Panc1 (cell line): Measurements from ENCODE around the gene HHAT. TPM values are rescaled to one million over a fixed set of nuclear protein-coding genes. Genes with fewer than 3 reads are reported as not detected.

ENCODE experiments used
- ATAC-seq: fragments of 200-7000 bp; cut with Tn5 transposase; 2 replicates; pipeline ENCODE4 v1.9.1; 2020; ENCODE audit warnings: mild to moderate bottlenecking, moderate library complexity
- BruUV-seq: library from RNA; stranded (reverse); fragments of 400-500 nt; replicated peaks from 2 replicates; lab custom pipeline; 2021; lab: Mats Ljungman, UMichigan
- CTCF ChIA-PET: fragments of 300-600 bp; sonication (Branson Sonifier 250); formaldehyde crosslinking; loops from one replicate; lab custom pipeline; 2022; ENCODE audit warnings: antibody characterized with exemption; lab: Charles Lee
- POLR2A ChIA-PET: fragments of 300-600 bp; sonication (Branson Sonifier 250); formaldehyde crosslinking; loops from one replicate; lab custom pipeline; 2022; ENCODE audit warnings: antibody characterized with exemption; lab: Charles Lee
- DNase-seq: peaks from one replicate; pipeline ENCODE4 v3.0.0-alpha.2; 2010; ENCODE audit warnings: low read depth, low spot score
- H3K27ac ChIP-seq: 2 replicates; pipeline ENCODE4 v1.5.1; 2011; ENCODE audit warnings: mild to moderate bottlenecking, low read length, inconsistent platforms
- H3K27me3 ChIP-seq: fragments of 200-500 bp; sonication (Bioruptor generic); 2 replicates; pipeline ENCODE4 v1.6.0; 2014; ENCODE audit warnings: low read length, inconsistent platforms; ENCODE audit not compliant: control insufficient read depth, insufficient read depth
- H3K36me3 ChIP-seq: fragments of 200-500 bp; sonication (Bioruptor generic); 2 replicates; pipeline ENCODE4 v1.5.1; 2014; ENCODE audit warnings: inconsistent platforms, mild to moderate bottlenecking, low read length, moderate library complexity; ENCODE audit not compliant: control insufficient read depth, insufficient read depth
- H3K4me1 ChIP-seq: 2 replicates; pipeline ENCODE4 v1.5.1; 2011; ENCODE audit warnings: inconsistent platforms, mild to moderate bottlenecking, low read length, moderate library complexity; ENCODE audit not compliant: control insufficient read depth, insufficient read depth
- H3K4me3 ChIP-seq, 2 experiments: 2 replicates each; pipeline ENCODE4 v1.5.1; 2011 to 2012; ENCODE audit warnings: low read depth in 2 of 2, low read length in 2 of 2, mild to moderate bottlenecking in 2 of 2, inconsistent platforms in 1 of 2, moderate library complexity in 1 of 2
- H3K9me3 ChIP-seq: fragments of 200-500 bp; sonication (Bioruptor generic); 2 replicates; pipeline ENCODE4 v1.5.1; 2014; ENCODE audit warnings: low read depth, mild to moderate bottlenecking, inconsistent platforms, low read length, moderate library complexity; ENCODE audit not compliant: control insufficient read depth, insufficient read depth
- POLR2AphosphoS5 ChIP-seq: IDR thresholded peaks from 2 replicates; pipeline ENCODE4 v1.6.1; 2012; ENCODE audit warnings: mild to moderate bottlenecking, low read depth, low read length, moderate library complexity
- SIN3A ChIP-seq: IDR thresholded peaks from 2 replicates; pipeline ENCODE4 v1.6.1; 2012; ENCODE audit warnings: low read depth, mild to moderate bottlenecking, low read length, moderate library complexity, borderline replicate concordance; ENCODE audit not compliant: insufficient read depth
- TCF7L2 ChIP-seq: IDR thresholded peaks from 2 replicates; pipeline ENCODE4 v1.6.1; 2011; ENCODE audit warnings: mild to moderate bottlenecking, low read depth, low read length, inconsistent platforms
- in situ Hi-C: cut with HindIII; loops from 2 replicates; pipeline ENCODE4 v1.10.0; 2016; ENCODE audit warnings: low sequenced_read_pairs, low pct_unique_long_range_greater_than_20kb
- intact Hi-C: fragments of 100-400 bp; cut with micrococcal nuclease; formaldehyde crosslinking; loops from one replicate; pipeline ENCODE4 v1.10.0; 2022; ENCODE audit not compliant: unreplicated experiment
- total RNA-seq: library from RNA; stranded (reverse); gene quantifications from one replicate; pipeline ENCODE4 v1.2.1, GENCODE V29; 2021; ENCODE audit not compliant: unreplicated experiment
- TF ChIP-seq, protein P1 (sequence below), 2 experiments: IDR thresholded peaks; 2 replicates each; pipeline ENCODE4 v1.6.1; 2011 to 2012; ENCODE audit warnings: low read depth in 2 of 2, control low read depth in 1 of 2, low read length in 1 of 2, mild to moderate bottlenecking in 1 of 2, moderate library complexity in 1 of 2; ENCODE audit not compliant: insufficient read depth in 1 of 2
- TF ChIP-seq, protein P2 (sequence below): fragments of 450-650 bp; IDR thresholded peaks from 2 replicates; pipeline ENCODE4 v1.5.1; 2017; ENCODE audit warnings: mild to moderate bottlenecking

The HHAT gene
- total RNA-seq, 1 experiment from 2014 or later, result 2.3 TPM

DNA sequence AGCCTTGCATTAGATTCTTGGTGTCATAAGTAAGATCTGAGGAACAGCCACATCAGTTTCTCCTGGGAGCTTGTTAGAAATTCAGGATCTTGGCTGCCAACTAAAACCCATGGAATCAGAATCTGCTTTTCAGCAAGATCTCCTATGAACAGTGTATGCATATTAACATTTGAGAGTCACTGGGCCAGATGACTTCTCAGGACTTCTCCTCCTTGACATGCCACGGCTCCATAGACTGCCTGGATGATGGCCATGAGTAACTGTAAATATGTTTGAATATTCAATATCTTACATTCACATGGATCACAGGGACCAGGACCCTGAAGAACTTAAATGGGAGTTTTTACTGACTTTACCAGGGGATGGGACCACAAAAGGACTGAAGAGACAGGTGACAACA lies 148.0 kb downstream of the HHAT start:
- intact Hi-C loops (no loop called here), in situ Hi-C loops (no loop called here)
- Histone ChIP-seq H3K4me3 (no peak overlapping the region), H3K4me1 (no peaks in the 10 kb centered on the region), H3K9me3 (no peaks in the 10 kb centered on the region), H3K27me3 (no peaks in the 10 kb centered on the region), H3K36me3 (no peaks in the 10 kb centered on the region), H3K27ac (no peak overlapping the region)
- POLR2A ChIA-PET, result no interaction called here
- TF ChIP-seq, protein P1, sequence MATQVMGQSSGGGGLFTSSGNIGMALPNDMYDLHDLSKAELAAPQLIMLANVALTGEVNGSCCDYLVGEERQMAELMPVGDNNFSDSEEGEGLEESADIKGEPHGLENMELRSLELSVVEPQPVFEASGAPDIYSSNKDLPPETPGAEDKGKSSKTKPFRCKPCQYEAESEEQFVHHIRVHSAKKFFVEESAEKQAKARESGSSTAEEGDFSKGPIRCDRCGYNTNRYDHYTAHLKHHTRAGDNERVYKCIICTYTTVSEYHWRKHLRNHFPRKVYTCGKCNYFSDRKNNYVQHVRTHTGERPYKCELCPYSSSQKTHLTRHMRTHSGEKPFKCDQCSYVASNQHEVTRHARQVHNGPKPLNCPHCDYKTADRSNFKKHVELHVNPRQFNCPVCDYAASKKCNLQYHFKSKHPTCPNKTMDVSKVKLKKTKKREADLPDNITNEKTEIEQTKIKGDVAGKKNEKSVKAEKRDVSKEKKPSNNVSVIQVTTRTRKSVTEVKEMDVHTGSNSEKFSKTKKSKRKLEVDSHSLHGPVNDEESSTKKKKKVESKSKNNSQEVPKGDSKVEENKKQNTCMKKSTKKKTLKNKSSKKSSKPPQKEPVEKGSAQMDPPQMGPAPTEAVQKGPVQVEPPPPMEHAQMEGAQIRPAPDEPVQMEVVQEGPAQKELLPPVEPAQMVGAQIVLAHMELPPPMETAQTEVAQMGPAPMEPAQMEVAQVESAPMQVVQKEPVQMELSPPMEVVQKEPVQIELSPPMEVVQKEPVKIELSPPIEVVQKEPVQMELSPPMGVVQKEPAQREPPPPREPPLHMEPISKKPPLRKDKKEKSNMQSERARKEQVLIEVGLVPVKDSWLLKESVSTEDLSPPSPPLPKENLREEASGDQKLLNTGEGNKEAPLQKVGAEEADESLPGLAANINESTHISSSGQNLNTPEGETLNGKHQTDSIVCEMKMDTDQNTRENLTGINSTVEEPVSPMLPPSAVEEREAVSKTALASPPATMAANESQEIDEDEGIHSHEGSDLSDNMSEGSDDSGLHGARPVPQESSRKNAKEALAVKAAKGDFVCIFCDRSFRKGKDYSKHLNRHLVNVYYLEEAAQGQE (IDR thresholded peaks at IDR 0.05; ENCODE audit: insufficient read depth in 1 of 2, low read depth in 2 of 2, low read length in 1 of 2), result no peak
- TF ChIP-seq, protein P2, sequence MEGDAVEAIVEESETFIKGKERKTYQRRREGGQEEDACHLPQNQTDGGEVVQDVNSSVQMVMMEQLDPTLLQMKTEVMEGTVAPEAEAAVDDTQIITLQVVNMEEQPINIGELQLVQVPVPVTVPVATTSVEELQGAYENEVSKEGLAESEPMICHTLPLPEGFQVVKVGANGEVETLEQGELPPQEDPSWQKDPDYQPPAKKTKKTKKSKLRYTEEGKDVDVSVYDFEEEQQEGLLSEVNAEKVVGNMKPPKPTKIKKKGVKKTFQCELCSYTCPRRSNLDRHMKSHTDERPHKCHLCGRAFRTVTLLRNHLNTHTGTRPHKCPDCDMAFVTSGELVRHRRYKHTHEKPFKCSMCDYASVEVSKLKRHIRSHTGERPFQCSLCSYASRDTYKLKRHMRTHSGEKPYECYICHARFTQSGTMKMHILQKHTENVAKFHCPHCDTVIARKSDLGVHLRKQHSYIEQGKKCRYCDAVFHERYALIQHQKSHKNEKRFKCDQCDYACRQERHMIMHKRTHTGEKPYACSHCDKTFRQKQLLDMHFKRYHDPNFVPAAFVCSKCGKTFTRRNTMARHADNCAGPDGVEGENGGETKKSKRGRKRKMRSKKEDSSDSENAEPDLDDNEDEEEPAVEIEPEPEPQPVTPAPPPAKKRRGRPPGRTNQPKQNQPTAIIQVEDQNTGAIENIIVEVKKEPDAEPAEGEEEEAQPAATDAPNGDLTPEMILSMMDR, result no peak
- no peak for TF ChIP-seq TCF7L2
- TF ChIP-seq SIN3A, result no peak
- TF ChIP-seq POLR2AphosphoS5, result no peak
- CTCF ChIA-PET, result no interaction called here
- ATAC-seq (no peak), DNase-seq (no peak)
- no TSS peak for BruUV-seq

DNA sequence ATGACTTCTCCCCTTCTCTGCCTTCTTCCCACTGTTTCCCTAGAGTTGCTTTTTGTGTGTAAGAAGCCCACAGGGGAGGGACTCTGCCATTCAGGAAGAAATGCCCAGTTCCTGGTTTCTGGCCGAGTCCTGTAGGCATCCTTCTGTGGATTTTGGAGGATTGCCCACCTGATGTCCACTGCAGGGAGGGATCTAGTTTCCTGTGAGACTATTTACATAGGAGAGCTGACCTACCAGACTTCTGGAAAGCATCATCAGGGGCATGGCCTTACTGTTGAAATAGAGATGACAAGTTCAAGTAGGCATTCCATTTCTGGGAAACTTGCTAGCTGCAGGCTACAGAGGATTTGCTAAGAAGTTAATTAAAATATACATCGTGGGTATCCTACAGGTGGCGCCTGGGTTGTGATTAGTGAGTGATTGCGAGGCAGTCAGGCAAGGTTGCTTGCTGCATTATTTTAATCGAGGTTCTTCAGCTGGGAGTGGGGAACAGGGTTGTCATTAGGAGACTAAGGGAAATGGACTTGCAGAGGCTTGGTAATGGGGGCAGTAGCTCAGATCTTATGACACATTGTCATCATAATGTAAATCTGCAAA lies 148.7 kb downstream of the HHAT start:
- Histone ChIP-seq H3K4me1 (no peaks in the 10 kb centered on the region), H3K9me3 (no peaks in the 10 kb centered on the region), H3K27me3 (no peaks in the 10 kb centered on the region), H3K4me3 (no peak overlapping the region), H3K36me3 (no peaks in the 10 kb centered on the region), H3K27ac (no peak overlapping the region)
- ChIA-PET CTCF (no interaction called here), POLR2A (no interaction called here)
- intact Hi-C loops, result no loop called here
- ATAC-seq (no peak), DNase-seq (no peak)
- no TSS peak for BruUV-seq
- TF ChIP-seq POLR2AphosphoS5 (no peak), TCF7L2 (no peak), SIN3A (no peak)
- TF ChIP-seq, protein P2, result no peak; the same call in 1 of the 2 replicates
- TF ChIP-seq, protein P1 (IDR thresholded peaks at IDR 0.05; ENCODE audit: insufficient read depth in 1 of 2, low read depth in 2 of 2, low read length in 1 of 2), result no peak
- in situ Hi-C loops, result no loop called here
